NCI-H1694 (cell line): ENCODE data around the gene PDGFRA.

Experiments
- DNase-seq: peaks from one replicate; lab custom pipeline; 2025; lab: John Stamatoyannopoulos, UW

The PDGFRA gene

GRCh38 chr4:54228961-54229501 is at the start of gene PDGFRA:
PDGFRA (plus strand) TSS chr4:54229293; CDS start chr4:54258769, 29,476 bp downstream.
- no peak for DNase-seq

DNA sequence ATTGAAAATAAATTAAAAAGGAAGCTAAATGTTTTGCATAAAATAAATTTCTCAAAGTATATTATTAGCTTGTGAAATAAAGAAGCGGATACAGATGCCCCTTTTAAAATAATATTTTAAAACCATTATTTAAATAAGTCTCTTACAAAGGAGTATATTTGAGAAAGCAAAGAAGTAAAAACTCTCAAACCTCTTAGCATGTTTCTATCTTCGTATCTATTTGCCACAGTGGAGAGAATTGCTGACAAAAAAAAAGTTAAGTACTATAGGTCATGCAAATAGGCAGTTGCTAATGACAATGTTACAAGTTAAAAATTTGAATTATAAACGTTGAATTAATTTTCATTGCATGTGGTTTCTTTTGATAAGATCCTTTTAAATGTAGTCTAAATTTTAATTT is 44.5 kb upstream of the PDGFRA start:
- no peak for DNase-seq

GRCh38 chr4:54185044-54185780 is 43.9 kb upstream of the PDGFRA start:
- DNase-seq: no peak

DNA sequence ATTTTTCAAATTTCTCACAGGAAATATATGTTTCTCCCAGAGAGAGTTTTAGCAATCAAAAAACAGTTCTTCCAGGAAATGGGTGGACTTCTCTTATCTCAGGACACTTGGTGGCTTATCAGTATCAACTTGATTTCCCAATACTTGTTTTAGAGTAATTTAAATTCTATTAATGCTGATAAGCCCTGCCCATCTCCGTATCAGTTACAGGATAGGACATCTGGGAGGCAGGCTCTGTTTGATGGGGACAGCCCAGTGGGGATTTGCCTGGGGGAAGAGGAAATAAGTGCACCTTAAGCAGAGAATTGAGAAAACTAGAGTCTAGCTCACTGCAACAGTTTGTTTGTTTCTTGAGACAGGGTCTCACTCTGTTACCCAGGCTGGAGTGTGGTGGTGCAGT is 43.2 kb upstream of the PDGFRA start:
- no peak for DNase-seq

- no peak for DNase-seq
Observed at GRCh38 chr4:54186371-54186770, 42.7 kb upstream of the PDGFRA start.

- no peak for DNase-seq
Observed at GRCh38 chr4:54187148-54187547, 41.9 kb upstream of the PDGFRA start.

GRCh38 chr4:54189140-54189539 is 40.0 kb upstream of the PDGFRA start:
- no peak for DNase-seq

GRCh38 chr4:54192811-54193210 is 36.3 kb upstream of the PDGFRA start:
- DNase-seq: no peak

- DNase-seq: no peak
Observed at GRCh38 chr4:54197926-54198325, 31.2 kb upstream of the PDGFRA start.

- DNase-seq: no peak
Observed at GRCh38 chr4:54199919-54200318, 29.2 kb upstream of the PDGFRA start.

- DNase-seq: no peak
Observed at GRCh38 chr4:54209617-54210016, 19.5 kb upstream of the PDGFRA start.

DNA sequence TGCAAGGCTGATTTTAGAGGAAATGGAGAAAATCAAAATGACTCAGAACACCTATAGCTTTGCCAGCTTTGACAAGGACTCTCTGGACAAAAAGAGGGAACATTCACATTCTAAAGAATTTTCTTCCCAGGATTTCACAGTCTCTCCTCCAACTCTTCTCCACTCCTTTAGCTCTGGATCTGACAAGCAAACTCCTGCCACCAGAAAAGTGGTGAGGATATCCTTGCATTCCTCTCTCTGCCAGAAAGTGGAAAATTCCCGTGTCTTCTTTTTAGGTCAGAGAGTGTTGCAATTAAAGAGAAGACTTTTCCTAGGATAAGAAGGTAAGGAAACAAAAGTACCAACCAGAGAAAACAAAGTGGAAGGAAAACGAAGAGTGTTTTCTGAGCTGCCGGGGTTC is 16.1 kb upstream of the PDGFRA start:
- DNase-seq: no peak

DNA sequence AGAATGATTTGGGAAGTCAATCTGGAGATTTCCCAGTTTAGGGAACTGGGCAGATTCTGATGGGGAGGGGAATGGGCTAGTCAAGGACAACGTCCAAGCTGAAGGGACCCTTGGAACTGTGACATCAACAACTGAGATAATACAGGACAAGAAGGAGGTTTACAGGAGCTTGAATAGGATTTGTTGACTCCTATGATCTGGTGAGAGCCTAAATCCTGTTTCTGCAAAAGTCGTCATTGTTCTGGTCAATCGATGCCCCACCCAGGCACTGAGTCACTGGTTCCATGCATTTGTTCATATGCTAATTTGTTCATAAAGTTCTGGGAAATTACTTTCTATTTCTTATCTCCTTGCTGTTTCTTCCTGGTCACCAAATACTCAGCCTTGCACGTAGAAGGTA is 15.3 kb upstream of the PDGFRA start:
- DNase-seq: no peak

DNA sequence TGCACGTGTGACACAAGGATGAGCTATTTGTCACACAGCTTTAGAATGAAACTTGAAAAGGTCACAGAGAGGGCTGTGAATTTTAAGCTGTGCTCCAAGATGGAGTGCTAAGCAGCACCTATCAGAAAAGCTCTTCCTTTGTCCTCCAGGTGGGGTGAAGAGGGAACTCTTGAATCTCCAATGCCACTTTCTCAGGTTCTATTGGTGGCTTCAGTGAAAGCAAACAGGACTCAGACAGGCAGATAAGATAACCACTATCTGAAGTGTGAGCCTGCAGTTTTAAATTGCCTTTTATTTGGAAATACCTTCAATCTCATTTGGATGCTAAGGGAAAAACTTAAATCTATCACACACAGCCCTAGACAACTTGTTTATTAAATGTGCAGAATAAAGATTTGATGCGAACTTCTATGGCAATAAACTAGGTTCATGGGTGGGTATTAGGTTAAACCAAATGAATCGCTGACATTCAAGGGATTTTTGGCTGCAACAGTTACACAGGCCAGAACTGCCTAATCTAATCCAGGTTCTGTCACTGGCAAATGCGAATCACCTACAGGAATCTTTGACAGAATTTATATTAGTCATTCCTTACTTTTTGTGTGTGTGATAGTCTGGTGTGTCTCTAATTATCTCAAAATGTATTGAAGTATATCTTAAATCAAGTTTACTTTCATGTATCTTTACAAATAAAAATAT is 13.6 kb upstream of the PDGFRA start:
- DNase-seq: no peak

GRCh38 chr4:54217642-54218495 is 11.2 kb upstream of the PDGFRA start:
- DNase-seq: peak; percentile 64

- no peak for DNase-seq
Observed at GRCh38 chr4:54218736-54219135, 10.4 kb upstream of the PDGFRA start.

DNA sequence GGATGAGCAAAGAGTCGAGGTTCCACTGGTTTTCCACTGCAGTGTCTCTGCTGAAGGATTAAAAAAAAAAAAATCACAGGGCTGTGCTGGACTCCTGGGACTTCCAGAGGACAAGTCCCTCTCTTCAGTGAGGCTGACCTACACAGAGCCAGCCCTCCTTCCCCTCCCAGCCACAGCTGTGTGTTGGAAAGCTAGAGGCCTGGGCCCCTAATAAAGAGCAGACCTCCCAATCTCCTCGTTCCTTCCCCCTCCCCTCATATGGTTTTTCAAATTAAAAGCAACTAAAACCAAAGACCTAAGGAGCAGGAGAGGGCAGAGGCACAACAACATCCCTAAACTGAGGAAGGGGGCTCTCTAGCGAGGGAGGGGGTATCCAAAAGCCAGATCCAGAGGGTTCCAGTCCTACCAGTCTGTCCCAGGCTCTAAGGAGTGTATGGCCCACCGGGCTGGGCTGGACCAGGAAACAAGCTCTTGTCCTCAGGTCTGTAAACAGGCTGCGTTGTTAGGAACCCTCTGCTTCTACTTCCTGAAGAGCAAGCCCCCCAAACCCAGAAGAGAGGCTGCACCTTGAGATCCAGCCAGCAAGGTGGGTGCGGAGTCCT is 4.0 kb upstream of the PDGFRA start:
- no peak for DNase-seq

DNA sequence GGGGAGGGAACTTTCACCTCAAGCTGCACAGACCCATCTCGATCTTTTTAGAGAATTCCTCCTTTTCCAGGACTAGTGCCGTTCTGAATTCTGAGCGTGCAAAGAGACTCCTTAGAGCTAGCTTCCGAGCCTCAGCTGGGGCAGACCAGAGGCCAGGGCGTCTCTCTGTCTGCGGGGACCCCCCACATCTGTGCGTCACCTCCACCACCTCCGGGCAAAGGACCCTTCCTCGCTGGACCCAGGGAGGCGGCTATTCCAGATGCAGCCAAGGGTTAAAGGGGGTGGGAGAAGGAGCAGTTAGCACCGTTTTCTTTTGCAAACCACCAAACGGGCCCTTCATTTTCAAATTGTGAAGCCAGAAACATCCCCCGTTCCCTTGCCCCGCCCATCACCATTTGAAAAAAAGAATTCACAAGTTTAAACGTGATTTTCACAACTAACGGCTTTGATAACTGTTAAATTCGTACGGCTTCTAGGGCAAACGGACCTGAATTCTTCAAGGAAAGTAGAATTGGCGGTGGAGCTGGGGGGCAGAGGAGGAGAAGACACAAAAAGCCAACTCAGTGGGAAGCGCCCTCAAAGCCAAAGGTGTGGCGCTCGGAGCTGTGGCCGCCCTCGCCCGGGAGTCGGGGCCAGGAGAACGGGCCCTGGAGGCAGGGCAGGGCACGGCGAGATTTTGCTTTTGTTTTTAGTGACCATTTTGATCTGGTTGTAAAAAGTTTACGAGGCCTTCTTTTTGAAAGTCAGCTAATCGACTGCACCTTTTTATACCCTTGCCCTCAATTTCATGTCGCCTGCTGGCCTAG is 3.3 kb upstream of the PDGFRA start:
- no peak for DNase-seq

DNA sequence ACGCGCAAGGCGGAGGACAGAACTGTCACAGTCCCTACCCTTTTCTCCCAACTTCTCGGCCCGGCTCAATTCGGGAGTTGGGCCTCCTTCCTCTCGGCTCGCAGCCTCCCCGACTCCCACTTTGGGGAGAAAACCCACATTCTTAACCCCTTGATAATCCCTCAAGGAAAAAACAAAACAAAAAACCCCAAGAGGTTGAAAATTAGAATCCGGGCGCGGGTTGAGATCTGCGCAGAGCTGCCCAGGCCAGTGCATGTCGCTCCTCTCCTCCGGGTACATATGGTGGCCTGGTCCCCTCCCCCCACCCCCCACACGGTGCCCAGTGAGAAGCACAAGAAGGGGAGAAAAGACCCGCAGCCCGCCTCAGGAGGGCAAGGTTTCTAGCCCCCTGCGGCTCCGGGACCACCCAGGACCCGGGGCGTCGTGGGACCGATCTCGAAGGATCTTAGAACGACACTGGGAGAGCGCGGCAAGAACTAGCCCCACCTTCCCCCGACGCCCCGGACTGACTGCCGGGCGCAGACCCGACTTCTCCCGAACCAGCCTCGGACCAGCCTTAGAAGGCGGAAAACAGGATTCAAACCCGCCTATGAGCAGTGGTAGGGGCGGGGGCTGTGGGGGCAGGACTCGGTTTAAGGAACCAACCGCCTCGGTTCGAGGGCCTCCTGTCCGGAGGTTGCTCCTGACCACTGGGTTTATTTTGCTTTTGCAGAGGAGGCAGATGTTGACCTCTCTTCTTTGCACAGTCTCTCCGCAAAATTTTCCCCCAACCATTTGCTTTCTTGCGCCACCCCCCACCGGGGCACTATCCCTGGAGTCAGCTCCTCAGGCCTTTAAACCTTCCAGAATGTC is 2.5 kb upstream of the PDGFRA start:
- DNase-seq: no peak
